GM18907 (cell line): Measurements from ENCODE around the gene ENDOV.

ENCODE experiments used
- ATAC-seq: cut with Tn5 transposase; IDR thresholded peaks from one replicate; pipeline ENCODE4 v1.9.1; 2021; ENCODE audit warnings: mild to moderate bottlenecking, moderate library complexity; ENCODE audit not compliant: unreplicated experiment

Gene ENDOV

DNA sequence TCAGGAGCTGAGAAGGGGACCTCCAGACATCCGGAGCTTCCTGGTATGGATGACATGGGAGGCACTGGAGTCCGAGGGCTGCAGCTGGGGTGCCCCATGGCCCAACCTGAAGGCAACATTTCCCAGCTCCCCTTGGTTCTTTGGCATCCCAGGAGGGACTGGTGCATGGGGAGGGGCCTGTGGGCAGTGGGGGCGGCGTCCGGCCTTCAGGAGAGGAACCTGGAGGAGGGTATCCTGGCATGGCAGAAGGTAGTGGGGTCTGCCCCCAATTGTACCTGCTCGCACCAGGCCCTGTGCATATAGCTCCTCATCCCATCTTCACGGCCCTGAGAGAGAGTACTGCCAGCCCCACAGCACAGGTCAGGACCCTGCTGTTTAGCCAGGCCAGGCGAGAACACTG lies 49.5 kb downstream of the ENDOV start:
- no peak for ATAC-seq

- ATAC-seq = no peak
Observed at GRCh38 chr17:80465327-80465974, 50.5 kb downstream of the ENDOV start.

GRCh38 chr17:80466188-80466705 lies 51.3 kb downstream of the ENDOV start:
- no peak for ATAC-seq

DNA sequence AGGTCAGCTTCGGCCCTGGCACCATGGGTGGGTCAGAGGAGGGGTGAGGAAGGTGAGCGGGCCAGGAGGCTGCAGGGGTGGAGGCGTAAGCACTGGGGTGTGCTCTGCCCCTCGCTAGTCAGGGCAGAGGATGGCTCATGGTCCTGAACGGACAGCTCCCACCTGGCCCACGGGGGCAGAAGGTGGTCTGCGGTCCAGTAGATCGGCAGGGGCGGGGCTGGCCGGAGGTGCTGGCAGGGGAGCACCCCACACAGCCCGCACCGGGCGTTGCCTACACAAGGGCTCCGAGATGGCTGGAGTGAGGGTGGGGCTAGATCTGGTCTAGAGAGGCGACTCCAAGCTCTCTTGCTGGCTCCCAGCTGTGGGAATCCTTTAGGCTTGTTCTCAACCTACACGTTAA lies 53.3 kb downstream of the ENDOV start:
- ATAC-seq = no peak

DNA sequence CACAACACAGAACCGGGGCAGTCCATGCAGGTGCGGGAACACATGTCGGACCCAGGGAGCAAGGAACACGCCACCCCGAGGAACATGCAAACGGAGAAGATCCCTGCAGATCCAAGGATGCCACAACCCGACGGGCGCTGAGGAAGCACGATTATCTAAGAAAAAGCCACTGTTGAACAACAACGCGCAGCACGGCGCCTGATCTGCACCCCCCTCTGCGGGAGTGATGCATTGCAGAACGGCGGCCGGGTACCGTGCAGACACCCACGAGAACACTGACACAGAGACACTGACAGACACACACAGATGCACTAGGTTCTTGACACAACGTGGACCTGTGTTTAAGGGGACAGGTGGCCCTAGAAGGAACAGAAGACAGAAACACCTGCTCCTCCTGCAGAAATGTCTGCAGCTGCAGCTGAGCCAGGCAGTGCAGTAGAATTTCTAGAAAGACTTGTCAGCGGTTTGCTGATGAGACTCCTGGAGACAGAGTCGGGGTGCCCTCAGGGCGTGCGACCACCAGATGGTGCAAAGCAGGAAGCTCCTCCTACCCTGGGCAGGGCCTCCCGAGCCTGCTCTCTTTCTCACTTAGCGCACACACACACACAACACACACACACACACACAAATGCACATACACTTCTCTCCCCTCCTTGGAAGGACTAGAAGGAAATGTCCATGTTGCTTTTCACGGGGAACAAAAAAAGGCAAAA lies 54.0 kb downstream of the ENDOV start:
- ATAC-seq = no peak

DNA sequence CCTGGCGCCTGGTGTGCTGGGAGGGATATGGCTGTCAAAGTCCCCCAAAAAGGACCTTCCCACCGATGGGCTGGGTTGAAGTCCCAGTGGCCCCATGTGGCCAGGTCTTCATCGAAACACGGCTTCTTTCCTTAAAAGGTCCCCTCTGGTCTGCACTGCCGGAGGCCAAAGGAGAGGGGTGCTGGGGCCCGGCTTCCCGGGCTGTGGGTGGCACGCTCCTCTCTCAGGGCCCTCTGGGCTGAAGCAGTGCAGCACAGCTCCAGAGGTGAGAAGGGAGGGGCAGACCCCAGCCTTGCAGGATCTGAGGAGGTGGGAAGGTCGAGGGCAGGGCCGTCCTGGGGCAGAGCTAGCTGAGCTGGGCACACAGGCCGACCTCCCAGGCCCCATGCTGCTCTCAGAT lies 54.7 kb downstream of the ENDOV start:
- no peak for ATAC-seq

DNA sequence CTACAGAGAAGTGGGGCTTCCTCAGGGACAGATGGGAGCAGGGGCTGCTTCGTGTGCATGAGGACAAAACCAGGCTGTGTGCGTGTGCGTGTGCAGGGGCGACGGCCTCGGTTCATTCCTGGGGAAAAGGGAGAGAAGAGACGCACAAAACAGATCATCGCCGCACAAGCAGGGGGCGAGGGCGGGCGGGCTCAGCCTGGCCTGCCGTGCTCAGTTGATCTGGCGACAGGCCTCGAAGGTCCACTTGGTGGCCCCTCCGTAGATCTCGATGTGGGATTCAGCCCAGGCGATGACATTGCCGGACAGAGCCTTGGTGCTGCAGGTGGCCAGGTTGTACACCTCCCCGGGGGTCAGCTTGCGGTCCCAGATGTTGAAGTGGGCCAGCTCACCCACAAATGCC lies 55.6 kb downstream of the ENDOV start:
- ATAC-seq = no peak

GRCh38 chr17:80471922-80472321 lies 57.0 kb downstream of the ENDOV start:
- no peak for ATAC-seq

DNA sequence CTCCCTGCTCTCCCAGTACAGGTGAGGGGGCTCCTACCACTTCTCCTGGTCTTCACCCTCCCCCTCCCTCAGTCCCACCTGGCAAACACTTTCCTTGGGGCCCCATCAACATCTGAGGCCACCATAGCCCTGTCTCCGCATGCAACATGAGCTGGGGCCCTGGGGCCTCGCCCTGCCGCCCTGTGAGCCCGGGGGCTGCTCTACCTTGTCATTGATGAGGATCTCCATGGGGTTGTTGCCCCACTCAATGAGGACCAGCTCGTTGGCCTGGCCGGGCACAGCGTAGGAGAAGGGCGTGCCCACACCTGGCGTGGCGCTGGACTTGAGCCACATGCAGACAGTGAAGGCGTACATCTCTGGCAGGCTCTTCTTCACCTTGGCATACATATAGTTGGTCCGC lies 58.0 kb downstream of the ENDOV start:
- ATAC-seq = no peak

DNA sequence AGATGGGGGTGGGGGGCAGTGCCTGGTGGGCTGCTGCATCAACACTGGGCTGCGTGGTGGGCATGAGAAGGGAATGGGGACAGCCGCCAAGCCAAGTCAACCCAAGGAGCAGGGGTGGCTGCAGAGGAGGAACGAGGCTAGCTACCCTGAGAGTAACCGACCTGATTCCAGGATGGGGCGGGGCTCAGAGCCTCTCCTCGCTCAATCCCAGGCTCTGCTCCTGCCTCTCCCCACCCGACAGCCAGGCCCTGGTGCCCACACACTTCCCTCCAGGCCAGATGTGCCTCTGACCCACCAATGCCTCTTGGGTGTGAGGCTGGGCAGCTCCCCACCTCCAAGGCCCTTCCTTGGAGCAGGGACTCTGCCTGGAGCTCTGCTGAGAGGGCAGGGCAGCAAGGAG lies 58.7 kb downstream of the ENDOV start:
- ATAC-seq = no peak

DNA sequence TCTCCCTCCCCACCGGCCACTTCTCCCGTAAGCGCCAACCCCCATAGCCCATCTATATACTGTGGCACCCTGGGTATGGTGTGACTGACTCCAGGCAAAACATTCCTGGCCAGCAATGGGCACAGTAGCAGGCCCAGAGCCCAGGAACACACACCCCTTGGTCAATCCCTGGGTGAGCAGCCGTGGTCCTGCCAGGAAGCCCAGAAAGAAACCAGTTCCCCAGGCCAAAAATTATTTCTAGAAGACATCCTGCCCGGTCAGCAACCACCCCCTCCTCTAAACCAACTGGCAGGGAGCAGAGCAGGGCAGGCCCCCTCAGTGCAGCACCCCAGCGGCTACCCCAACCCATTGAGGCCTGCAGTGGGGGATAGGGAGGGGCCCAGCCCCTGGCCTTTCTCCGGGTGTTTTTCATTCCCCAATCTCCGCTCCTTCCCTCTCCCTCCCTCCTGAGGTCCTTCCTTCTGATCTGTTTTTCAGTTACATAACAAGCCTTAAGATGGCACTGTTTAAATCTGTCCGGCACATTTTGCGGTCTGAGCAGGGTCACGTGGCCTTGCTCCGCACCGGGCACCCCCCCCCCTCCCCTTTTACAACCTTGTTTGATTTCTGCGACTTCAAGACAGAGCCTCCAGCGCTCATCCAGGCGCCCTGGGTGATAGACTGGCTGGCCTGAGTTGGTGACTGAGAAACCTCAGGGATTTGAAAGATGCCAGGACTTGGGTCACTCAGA lies 59.4 kb downstream of the ENDOV start:
- ATAC-seq = no peak

GRCh38 chr17:80474961-80475909 lies 60.3 kb downstream of the ENDOV start:
- no peak for ATAC-seq

DNA sequence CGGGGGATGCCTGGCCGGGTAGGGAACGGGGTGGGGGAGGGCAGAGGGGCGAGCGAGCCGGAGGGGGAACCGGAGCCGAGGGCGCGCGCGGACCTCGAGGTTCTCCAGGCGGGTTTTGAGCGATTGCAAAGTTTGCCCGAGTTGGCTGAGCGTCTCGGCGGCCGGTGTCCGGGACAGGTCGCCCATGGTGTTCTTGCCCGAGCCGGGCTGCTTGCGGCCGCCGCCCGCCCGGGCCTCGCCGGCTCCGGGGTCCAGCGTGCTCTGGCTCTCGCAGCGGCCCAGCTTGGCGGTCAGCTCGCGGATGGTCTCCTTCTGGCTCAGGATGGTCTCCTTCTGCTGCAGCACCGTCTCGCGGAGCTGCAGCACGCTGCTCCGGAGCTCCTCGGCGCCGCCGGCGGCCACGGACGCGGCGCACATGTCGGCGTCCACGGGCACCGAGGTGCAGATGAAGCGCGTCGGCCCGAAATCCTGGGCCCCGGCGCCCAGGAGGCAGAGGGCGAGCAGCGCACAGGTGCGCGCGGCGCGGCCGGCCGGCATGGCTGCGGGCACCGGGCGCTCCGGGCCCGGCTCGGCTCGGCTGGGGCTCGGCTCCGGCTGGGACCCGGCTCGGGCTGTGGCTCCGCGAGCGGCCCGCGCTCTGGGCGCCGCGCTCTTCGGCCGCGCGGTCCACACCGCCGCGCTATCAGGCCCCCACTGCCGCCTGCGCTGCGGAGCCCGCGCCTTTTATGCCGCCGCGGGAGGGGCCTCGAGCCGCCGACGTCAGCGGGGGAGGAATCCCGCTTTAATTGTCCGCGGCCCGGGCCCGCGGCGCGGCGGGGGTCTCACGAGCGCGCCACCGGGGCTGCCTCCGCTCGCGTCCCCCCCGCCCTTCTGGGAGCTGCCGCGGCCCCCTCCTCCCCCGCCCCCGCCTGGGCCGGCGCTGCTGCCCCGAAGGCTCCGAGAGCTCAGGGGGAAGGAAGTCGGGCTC lies 61.2 kb downstream of the ENDOV start, which contains the start of gene NPTX1:
TSS of gene NPTX1 (minus strand) at position 698 of the 967 bp plus-strand sequence. CDS start at position 537, 161 bp downstream.
- ATAC-seq = no peak

- no peak for ATAC-seq
Observed at GRCh38 chr17:80476877-80477646, 62.1 kb downstream of the ENDOV start.

GRCh38 chr17:80477647-80478478 lies 62.9 kb downstream of the ENDOV start:
- no peak for ATAC-seq

- no peak for ATAC-seq
Observed at GRCh38 chr17:80478487-80479245, 63.7 kb downstream of the ENDOV start.

DNA sequence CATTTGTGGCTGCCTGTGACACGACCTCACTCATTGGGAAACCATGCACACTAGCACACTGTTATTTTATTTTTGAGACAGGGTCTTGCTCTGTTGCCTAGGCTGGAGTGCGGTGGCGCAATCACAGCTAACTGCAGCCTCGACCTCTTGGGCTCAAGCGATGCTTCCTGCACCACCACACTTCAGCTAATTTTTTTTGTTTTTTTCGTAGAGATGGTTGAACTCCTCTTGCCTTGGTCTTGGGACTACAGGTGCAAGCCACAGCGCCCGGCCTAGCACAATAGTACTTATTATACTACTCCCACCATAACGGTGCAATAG lies 64.2 kb downstream of the ENDOV start:
- no peak for ATAC-seq
